HG02943 (cell line): ENCODE measurements around the gene PAK6.
A peak's percentile ranks its signal among the peaks of the same experiment; 100 is the strongest.

ENCODE experiments used
- ATAC-seq: cut with Tn5 transposase; IDR thresholded peaks from one replicate; pipeline ENCODE4 v1.9.1; 2021; ENCODE audit warnings: mild to moderate bottlenecking, low read depth, moderate library complexity; ENCODE audit not compliant: unreplicated experiment

PAK6 gene

DNA sequence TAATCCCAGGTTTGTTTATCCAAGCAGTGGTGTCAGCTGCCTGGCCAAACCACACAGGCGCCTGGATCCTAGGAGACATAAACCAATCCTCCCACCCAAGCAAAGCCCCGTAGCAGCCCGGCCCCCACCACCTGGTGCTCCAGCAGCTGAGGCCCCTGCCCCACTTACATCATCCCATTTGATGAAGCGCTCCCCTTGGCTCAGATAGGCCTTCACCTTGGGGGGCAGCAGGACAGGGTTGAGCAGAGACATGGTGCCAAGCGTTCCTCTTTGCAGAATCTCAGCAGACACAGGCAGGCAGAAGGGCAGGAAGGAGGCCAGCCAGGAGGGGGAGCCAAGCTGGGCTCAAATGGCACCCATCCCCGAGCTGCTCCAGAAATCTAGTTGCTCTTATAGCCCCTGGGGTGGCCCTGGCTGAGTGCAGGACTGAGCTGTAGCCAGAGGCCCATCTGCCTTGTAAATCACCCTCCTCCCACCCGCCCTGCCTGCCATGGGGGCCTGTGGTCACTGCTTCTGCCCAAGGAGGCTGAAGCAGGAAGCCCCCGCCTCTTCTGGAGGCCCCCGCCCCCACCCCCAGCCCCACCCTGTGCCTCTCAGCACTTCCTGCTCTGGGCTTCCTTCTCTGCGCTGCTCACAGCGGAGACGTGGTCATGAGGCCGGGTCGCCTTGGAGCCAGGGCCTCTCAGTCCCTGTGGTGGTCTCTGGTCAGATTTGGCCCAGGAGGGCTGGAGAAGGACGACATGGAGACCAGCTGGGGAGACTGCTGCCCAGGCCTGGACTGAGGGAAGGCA is 68.8 kb downstream of the PAK6 start, which contains the start of gene PLCB2:
Gene PLCB2 (minus strand): TSS at position 515 of the 791 bp plus-strand sequence. CDS start 263 bp downstream, at position 252.
- peak; percentile 48 for ATAC-seq

DNA sequence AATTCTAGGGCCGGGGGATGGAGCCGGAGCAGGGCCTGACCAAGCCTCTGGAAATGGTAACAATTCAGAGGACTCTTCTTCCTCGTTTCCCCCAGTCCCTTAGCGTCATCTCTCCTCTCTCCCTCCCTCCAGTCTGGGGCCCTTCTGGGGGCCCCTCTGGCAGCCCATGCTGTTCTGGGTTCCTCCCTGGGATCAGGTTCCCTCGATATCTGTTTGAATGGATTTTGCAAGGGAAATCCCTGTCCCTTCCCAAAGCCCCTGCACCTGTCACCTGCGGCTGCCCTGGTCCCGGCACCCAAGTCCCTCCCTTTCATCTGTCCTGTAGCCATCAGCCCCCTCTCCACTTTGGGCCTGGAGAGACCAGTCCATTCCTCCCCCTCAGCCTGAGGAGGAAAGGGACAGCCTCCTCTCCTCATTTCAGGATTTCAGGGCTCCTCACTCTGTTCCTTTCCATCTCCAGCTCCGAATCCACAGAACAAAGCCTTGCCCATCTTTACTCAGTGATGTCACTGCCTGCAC is 70.5 kb downstream of the PAK6 start:
- no peak for ATAC-seq

DNA sequence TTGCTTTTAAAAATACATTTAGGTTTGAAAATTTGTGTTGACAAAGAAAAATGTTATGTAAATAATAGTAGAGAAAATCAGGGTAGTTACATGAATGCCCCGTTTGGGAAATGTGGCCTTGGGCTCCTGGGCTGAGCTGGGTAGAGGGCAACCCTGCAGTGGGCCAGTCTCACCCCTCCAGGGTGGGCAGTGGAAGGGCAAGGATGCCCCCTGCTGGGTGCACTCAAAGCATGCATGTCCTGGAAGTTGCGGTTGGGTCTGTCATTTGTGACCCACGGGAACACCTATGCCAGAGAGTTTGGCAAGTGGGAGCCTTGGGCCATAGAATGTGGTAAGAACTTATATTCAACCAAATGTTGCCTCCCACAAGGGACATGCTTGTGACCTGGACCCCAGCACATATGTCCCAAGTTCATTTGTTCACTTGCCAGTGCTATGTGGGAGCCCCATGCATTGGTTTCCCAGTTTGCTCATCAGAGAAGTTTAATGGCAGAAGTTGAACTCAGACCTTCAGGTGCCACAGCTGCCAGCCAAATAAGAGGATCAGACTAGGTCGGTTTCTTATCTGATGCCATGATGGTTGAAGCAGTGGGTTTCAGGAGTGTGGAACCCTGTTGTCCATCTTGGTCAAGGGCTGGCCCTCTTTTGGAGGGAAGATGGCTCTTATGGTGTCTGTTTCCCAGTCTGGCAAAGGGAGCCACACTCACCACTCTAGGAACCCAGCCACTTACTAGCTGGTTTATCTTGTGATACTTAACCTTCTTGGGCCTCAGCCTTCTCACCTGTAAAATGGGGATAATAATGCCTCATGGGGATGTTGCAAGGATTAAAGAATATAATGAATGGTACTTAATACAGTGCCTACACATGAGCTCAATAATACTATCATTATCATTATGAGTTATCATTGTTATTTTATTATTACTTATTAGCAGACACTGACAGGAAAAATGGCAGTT is 71.4 kb downstream of the PAK6 start:
- ATAC-seq, result no peak

DNA sequence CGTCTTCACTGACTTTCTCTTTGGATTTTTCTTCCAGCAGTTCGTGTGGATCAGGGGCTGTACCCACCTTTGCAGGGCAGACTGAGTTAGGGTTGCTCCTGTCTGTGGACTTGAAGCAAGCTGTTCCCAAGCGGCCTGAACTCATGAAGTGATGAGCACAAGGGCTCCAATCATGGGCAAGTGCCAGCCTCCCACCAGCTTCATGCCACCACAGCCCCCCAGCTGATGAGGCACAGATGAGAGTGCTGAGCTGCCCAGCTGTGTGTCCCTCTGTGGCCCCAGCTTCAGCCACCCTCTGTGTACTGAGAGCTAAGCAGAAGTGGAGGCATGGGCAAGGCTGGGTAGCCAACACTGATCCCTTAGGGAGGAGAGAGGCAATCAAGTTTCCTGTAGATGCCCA is 72.1 kb downstream of the PAK6 start:
- no peak for ATAC-seq

DNA sequence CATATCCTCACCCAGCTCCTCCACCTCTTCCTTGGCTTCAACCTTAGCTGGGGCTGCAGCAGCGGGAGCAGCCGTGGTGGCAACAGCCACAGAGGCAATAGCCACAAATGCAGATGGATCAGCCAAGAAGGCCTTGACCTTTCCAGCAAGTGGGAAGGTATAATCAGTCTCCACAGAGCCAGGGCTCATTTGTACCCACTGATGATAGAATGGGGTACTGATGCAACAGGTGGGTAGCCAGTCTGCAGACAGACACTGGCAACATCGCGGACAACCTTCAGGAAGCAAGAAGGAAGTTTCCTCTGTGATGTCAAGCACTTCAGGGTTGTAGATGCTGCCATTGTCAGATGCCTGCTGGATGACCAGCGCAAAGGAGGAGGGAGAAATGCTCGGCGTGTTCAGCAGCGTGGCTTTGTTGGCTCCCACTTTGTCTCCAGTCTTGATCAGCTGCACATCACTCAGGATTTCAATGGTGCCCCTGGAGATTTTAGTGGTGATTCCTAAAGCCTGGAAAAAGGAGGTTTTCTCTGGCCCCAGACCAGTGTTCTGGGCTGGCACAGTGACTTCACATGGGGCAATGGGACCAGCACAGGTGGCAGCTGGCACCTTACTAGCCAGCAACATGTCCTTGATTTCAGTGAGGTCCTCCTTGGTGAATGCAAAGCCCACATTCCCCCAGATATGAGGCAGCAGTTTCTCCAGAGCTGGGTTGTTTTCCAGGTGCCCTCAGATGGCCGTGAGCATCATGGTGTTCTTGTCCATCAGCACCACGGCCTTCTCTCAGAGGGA is 73.7 kb downstream of the PAK6 start:
- ATAC-seq, result no peak

DNA sequence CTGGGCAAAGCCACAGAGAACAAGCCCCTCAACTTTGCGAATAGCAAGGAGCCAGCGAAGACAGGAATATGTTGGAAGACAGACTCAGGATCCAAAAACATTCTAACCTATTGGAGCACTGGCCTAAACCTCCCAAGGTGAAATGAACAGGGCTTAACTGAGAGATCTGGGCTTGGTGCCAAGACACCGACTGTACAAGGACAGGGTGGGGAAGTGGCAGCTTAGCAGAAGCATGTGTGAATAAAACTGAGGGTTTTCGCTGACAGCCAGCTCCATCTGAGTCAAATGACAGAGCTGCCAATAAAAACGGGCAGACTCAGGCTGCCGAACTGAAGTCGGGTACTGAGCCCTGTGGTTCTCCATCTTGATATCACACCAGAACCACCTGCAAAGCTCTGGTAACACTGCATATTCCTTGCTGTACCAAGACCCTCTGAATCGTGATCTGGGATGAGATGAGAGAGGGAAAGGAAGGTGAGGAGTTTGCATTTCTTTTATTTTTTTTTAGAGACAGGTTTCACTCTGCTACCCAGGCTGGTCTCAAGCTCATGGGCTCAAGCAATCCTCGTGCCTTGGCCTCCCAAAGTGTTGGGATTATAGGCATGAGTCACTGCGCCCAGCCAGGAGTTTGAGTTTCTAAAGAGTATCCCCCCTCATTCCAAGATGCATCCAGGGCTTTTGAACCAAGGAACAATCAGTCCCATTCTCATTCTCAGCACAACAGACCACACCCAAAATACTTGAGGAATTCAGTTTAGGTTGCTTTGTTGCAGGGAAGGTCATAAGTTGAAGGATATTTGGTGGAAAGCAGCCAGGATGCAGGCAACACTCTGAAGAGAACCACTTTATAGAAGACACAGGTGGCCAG is 74.9 kb downstream of the PAK6 start:
- ATAC-seq, result no peak

DNA sequence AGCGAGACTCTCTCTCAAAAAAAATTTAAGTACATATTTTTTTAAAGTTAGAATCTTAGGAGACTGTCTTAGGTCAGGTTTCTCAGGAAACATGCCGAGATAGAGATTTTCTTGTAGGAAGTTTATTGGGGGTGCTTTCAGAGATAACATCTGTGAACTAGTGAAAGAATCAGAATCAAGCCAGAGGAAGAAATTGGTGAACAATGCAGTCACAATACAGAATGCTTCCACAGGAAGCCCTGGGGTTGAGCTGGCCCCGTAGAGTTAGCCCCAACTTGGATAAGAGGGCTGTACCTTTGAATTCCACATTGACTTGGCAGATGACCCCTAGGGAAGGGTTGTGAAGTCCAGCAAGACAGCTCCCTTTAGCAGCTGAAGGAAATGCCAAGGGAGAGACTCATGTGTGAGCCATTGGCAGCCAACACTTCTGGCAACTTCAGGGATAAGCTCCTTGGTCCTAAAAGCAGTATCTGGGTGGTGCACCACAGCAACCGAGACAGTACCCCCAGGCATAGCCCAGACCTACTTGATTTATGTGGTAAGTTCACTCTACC is 75.9 kb downstream of the PAK6 start:
- ATAC-seq, result no peak

DNA sequence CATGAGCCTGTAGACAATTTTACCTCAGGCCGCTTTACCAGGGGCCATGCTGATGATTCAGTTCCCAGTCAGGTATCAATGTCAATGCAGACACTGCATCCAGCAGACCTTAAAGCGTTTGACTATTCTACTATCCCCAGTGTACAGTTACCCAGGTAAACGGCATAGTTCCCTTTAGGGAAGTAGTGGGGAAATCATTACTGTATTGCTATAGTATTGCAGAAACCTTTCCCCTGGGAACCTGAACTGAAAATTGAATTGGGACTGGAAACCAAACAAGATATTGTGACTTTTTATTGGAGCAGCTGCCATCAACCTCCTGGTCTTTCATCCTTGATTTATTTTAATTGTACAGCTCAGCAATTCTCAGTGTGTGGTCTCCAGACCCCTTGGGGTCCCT is 78.1 kb downstream of the PAK6 start:
- no peak for ATAC-seq

DNA sequence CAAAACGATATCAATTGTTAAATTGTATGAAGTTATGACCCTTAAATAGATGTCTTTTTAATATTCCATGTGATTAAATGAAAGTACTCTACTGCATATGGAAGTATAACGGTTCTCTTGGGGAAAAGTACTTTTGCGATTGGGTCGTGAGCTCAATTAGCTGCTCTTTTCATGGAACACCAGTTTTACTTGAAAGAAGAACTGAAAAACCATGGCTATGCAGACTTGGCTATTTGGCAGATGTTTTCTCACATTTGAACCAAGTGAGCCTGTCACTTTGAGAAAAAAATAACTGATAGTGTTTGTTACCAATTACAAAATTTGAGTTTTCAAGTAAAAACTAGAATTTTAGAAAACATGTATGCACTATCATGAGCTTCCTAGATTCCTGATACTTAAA is 78.7 kb downstream of the PAK6 start:
- no peak for ATAC-seq

DNA sequence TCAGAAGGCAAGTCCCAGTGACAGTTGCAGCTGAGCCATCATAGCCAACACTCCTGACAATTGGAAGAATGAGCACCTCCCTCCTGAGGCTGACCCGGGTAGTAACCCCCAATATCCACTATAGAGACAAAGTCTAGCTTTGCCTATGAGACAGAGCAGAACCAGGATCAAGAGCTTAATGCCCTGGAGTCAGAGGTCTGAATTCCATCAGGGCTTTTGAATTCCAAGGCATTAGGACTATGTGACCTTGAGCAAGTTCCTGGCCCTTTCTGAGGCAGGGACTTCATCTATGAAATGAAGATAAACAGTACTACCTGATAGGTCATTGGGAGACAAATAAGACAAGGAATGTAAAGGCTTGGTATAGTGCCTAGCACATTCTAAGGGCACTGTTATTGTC is 81.5 kb downstream of the PAK6 start:
- no peak for ATAC-seq

DNA sequence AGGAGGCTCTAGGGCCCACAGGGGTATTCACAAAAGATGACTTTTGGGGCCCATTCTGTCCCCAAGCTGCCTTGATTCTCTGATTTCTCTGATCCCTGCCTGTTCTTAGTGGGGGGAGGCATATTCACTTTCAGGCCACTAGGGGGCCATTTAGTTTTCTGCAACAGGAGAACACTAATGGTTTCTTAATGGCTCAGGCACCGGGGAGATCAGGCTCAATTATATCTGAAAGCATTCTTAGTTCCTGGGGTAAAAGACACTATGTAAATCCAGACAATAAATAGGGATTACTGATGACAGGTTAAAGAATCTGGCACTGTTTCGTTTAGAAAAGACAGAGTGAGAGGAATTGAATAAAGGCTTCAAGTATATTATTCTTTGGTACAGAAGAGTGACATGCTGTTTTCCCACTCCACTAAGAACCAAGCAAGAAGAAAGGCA is 82.1 kb downstream of the PAK6 start:
- no peak for ATAC-seq

DNA sequence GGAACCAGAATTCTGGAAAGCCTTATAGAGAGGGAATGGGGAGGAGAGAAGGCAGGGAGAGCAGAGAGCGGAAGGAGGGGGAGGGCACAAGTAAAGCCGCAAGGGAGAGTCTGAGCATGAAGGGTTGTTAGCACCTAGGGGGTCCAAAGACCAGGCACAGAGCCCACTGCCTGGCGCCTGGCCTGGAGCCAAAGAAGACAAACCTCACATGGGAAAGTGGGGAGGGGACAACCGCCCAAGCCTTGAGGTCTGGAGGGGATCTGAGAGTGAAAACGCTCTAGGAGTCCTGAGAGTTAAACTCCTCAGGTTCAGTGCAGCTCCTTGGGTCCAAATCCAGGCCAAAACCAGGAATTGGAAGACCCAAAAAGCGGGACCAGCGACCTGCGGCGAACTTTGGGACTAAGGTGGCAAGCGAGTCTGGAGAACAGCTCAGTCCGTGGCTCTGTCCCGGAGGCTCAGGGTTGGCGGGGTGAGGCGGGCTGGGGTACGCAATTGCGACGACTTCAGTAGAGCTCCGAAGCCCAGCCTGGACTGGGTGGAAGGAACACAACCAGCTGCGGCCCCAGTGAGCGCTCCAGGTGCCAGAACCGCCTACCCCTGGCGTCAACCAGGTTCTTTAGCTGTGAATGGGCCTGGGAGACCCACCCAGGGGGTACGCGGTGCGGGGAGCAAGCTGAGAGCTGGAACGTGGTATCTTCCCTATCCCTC is 83.8 kb downstream of the PAK6 start:
- no peak for ATAC-seq

DNA sequence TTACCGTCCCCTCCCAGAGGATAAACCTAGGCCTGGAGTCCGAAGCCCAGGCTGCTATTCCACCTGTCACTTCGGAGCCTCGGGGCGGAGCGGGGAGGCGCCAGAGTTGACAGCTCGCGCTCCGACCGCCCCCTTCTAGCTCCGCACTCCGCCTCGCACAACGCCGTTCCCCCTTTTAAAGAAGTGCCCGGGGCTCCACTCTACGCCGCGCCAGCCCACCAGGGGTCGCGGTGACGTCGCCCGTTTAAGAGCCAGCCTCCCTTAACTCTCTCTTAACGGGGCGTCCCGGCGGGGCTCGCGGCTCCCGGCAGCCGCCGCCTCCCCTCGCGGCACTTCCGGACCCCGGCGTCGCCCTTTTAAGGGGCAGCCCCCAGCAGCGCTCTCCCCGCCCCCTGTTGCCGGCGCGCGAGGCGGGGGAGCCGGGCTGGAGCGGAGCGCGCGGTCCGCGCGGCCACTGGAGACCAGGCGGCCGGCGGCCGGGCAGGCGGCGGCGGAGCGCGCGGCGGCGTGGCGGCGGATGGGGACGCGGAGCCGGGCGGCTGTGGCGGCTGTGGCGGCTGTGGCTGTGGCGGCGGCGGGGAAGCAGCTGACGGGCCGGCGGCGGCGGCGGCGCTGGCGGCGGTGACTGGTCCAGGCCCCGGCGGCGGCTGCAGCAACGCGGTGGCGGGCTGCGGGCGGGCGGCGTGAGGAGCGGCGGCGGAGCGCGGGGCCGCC is 84.5 kb downstream of the PAK6 start, which contains the start of gene INAFM2:
Gene INAFM2 (plus strand): TSS at position 454 of the 714 bp plus-strand sequence. CDS start 364 bp downstream, outside the sequence.
- ATAC-seq, result peak; percentile 79

DNA sequence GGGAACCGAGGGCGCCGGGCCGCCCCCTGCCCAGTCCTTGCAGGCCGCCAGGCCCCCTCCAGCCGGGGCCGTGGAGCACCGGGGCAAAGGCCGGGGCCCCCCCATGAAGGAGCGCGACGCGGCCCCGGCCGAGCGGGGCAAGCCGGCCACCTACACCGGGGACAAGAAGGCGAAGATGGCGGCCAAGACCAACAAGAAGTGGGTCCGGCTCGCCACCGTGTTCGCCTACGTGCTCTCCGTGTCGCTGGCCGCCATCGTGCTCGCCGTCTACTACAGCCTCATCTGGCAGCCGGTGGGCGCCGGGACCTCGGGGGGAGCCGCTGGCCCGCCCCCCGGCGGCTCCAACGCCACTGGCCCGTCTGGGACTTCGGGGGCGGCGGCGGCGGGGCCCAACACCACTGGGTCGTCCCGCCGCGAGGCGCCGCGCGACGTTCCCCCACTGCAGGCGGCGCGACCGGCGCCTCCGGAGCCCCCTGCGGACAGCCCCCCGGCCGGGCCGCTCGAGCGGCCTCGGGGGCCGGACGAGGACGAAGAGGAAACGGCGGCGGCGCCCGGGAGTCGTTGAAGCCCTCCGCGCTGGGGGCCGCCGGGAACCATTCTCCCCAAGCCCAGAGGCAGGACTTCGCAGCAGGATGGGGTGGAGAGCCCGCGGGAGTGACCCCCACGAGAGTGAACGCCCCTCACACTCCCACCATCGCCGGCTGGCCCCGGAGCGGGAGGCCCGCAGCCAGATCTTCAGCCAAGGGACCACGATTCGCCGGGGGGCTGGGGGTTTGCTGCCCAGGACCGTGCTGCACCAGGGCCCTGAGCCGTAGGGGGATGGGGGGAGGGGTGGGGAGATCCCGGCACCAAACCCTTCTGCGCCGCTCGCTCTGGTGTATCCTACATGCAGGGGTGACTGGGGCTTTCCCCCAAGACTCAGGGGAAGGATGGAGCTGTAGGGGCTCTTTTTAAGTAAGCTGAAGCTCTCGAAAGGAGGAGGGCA is 85.4 kb downstream of the PAK6 start:
- no peak for ATAC-seq

DNA sequence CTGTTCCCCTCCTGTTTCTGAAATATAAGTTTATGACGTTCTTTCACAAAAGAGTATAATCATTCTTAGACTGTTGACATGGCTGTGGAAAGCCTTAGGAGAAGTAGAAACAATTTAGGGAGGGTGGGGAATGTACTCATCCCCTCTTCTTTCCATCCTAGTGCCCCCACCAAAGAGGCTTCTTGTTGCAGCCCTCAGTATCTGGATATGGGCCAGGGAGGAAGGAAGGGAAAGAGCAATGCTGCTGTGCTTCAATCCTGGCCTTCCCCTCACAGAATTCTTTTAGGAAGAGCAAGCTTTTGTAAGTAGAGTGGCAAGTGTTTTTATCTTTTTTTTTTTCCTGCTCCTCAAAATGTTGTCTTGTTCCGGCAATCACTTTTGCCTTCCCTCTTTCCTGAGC is 86.3 kb downstream of the PAK6 start:
- no peak for ATAC-seq

DNA sequence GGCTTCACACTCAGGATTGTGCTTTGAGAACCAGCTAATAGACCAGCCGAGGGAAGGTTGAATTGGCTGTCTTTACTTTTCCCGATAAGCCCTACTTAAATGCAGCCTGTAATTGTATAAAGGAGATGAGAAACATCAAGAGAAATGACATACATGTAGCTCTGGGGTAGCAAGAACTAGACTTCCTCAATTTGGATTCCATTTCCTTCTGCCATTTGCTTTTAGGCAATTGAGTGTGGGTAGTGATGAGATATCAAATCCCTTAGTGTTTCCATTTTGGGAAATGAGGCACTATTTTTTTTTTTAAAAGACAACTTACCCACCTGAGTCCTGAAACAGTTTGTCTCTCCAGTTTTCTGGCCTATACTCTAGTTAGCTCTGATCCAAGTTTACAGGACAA is 86.8 kb downstream of the PAK6 start:
- no peak for ATAC-seq
